ENCODE measurements around the gene THOC6.

THOC6 gene

GRCh38 chr16:2981899-2982250 is 42.0 kb upstream of the THOC6 start:
- Histone ChIP-seq H4K20me1 (ENCODE audit: insufficient read depth, low read length) (no peaks in the 10 kb centered on the region), H3K4me2 (ENCODE audit: low read length) (no peak overlapping the region), H3K9me2 (ENCODE audit: low read depth, low read length) (no peaks in the 10 kb centered on the region), H3F3A (ENCODE audit: insufficient read depth, low read length) (no peaks in the 10 kb centered on the region), H3K27ac (ENCODE audit: low read depth, low read length, poor library complexity, severe bottlenecking) (no peak overlapping the region), H3K9me3 (ENCODE audit: low read length) (no peaks in the 10 kb centered on the region), H3K79me2 (ENCODE audit: insufficient read depth, low read length) (peaks cover 3% of the 10 kb centered on the region; the same call in 1 of the 2 replicates), H3K27me3 (ENCODE audit: insufficient read depth, low read length) (peaks cover 3% of the 10 kb centered on the region; the same call in 1 of the 2 replicates), H2AFZ (ENCODE audit: low read length) (no peak overlapping the region), H3K4me1 (ENCODE audit: insufficient read depth, low read length, severe bottlenecking) (peaks cover 49% of the 10 kb centered on the region), H3K9ac (ENCODE audit: low read length) (no peak overlapping the region), H3K4me3 (ENCODE audit: low read depth, low read length, poor library complexity, severe bottlenecking) (no peak overlapping the region), H3K36me3 (ENCODE audit: insufficient read depth, low read length) (peaks cover 15% of the 10 kb centered on the region; the same call in 1 of the 2 replicates)
- no peak for TF ChIP-seq EZH2 (IDR thresholded peaks at IDR 0.05; ENCODE audit: borderline replicate concordance, low read length)
- TF ChIP-seq CTCF (IDR thresholded peaks at IDR 0.05; ENCODE audit: low read length), result no peak

GRCh38 chr16:2982402-2982801 is 41.4 kb upstream of the THOC6 start:
- peaks cover 3% of the 10 kb centered on the region; the same call in 1 of the 2 replicates for H3K79me2 ChIP-seq (ENCODE audit: insufficient read depth, low read length)
- H3K36me3 ChIP-seq (ENCODE audit: insufficient read depth, low read length), result peaks cover 10% of the 10 kb centered on the region; the same call in 1 of the 2 replicates
- no peaks in the 10 kb centered on the region for H3K9me3 ChIP-seq (ENCODE audit: low read length)
- no peak overlapping the region for H3K27ac ChIP-seq (ENCODE audit: low read depth, low read length, poor library complexity, severe bottlenecking)
- H3K4me1 ChIP-seq (ENCODE audit: insufficient read depth, low read length, severe bottlenecking), result peaks cover 46% of the 10 kb centered on the region
- peaks cover 3% of the 10 kb centered on the region; the same call in 1 of the 2 replicates for H3K27me3 ChIP-seq (ENCODE audit: insufficient read depth, low read length)
- H2AFZ ChIP-seq (ENCODE audit: low read length), result no peak overlapping the region
- H3K9ac ChIP-seq (ENCODE audit: low read length), result no peak overlapping the region
- TF ChIP-seq CTCF (IDR thresholded peaks at IDR 0.05; ENCODE audit: low read length), result no peak
- TF ChIP-seq EZH2 (IDR thresholded peaks at IDR 0.05; ENCODE audit: borderline replicate concordance, low read length), result no peak
- H3K4me2 ChIP-seq (ENCODE audit: low read length), result no peak overlapping the region
- no peaks in the 10 kb centered on the region for H3F3A ChIP-seq (ENCODE audit: insufficient read depth, low read length)
- H3K9me2 ChIP-seq (ENCODE audit: low read depth, low read length), result no peaks in the 10 kb centered on the region
- H4K20me1 ChIP-seq (ENCODE audit: insufficient read depth, low read length), result no peaks in the 10 kb centered on the region
- no peak overlapping the region for H3K4me3 ChIP-seq (ENCODE audit: low read depth, low read length, poor library complexity, severe bottlenecking)

- H3K9ac ChIP-seq (ENCODE audit: low read length), result no peak overlapping the region; the same call in 1 of the 2 replicates
- no peaks in the 10 kb centered on the region for H3K9me3 ChIP-seq (ENCODE audit: low read length)
- no peaks in the 10 kb centered on the region for H3K9me2 ChIP-seq (ENCODE audit: low read depth, low read length)
- H4K20me1 ChIP-seq (ENCODE audit: insufficient read depth, low read length), result no peaks in the 10 kb centered on the region
- no peak for TF ChIP-seq EZH2 (IDR thresholded peaks at IDR 0.05; ENCODE audit: borderline replicate concordance, low read length)
- peak; percentile 92 for TF ChIP-seq CTCF (IDR thresholded peaks at IDR 0.05; ENCODE audit: low read length)
- H3K4me1 ChIP-seq (ENCODE audit: insufficient read depth, low read length, severe bottlenecking), result peaks cover 33% of the 10 kb centered on the region
- H3K27me3 ChIP-seq (ENCODE audit: insufficient read depth, low read length), result peaks cover 3% of the 10 kb centered on the region; the same call in 1 of the 2 replicates
- no peak overlapping the region for H3K27ac ChIP-seq (ENCODE audit: low read depth, low read length, poor library complexity, severe bottlenecking)
- 0 out of 2 replicates have a peak, but pooled peaks cover 3% of the 10 kb centered on the region for H3K79me2 ChIP-seq (ENCODE audit: insufficient read depth, low read length)
- peak overlapping the region; percentile 26 for H3K4me3 ChIP-seq (ENCODE audit: low read depth, low read length, poor library complexity, severe bottlenecking)
- no peaks in the 10 kb centered on the region for H3K36me3 ChIP-seq (ENCODE audit: insufficient read depth, low read length)
- H3K4me2 ChIP-seq (ENCODE audit: low read length), result peak overlapping the region; percentile 56
- H3F3A ChIP-seq (ENCODE audit: insufficient read depth, low read length), result no peaks in the 10 kb centered on the region
- H2AFZ ChIP-seq (ENCODE audit: low read length), result no peak overlapping the region
Observed at GRCh38 chr16:2983706-2984136, 40.1 kb upstream of the THOC6 start.

All from OCI-LY1 (cell line).